Measurements from ENCODE around the gene LACC1. TPM values are rescaled to one million over a fixed set of nuclear protein-coding genes. Genes with fewer than 3 reads are reported as not detected.

LACC1 gene
- total RNA-seq, 1 experiment from 2014 or later, result 3.7 TPM

- Histone ChIP-seq H3K14ac (ENCODE audit: insufficient read depth, low read length) (no peak overlapping the region), H3K27me3 (ENCODE audit: insufficient read depth, low read length) (peaks cover 3% of the 10 kb centered on the region; the same call in 1 of the 2 replicates), H3K79me2 (ENCODE audit: insufficient read depth, low read length) (no peaks in the 10 kb centered on the region), H4K5ac (ENCODE audit: insufficient read length, low read depth, low read length) (no peak overlapping the region), H4K91ac (ENCODE audit: insufficient read length, low read depth, low read length) (no peak overlapping the region), H3K56ac (ENCODE audit: insufficient read length, low read depth, low read length) (no peak overlapping the region), H3K4me2 (ENCODE audit: insufficient read depth, insufficient read length, low read length) (no peak overlapping the region), H2BK5ac (ENCODE audit: insufficient read length, low read length) (no peak overlapping the region), H4K8ac (replicated peaks; ENCODE audit: insufficient read length, low read depth, low read length) (no peak overlapping the region), H3K4ac (ENCODE audit: low read depth, low read length) (no peak overlapping the region), H3K4me1 (ENCODE audit: insufficient read depth, low read length) (no peaks in the 10 kb centered on the region; the same call in 1 of the 2 replicates), H2AK5ac (ENCODE audit: insufficient read length, low read length) (no peak overlapping the region), H2AFZ (ENCODE audit: low read length) (no peak overlapping the region), H3K9ac (ENCODE audit: extremely low read depth, insufficient read length, low read length) (no peak overlapping the region), H2BK12ac (ENCODE audit: insufficient read length, low read depth, low read length) (no peak overlapping the region), H3K27ac (ENCODE audit: insufficient read length, low read depth, low read length) (no peak overlapping the region), H3K23ac (ENCODE audit: insufficient read length, low read depth, low read length) (no peak overlapping the region), H2BK20ac (ENCODE audit: low read depth, low read length, poor library complexity, severe bottlenecking) (no peak overlapping the region), H2BK120ac (ENCODE audit: low read depth, low read length, poor library complexity, severe bottlenecking) (no peak overlapping the region), H4K20me1 (ENCODE audit: control insufficient read depth, insufficient read depth, insufficient read length) (no peaks in the 10 kb centered on the region), H3K9me3 (ENCODE audit: control insufficient read depth, low read depth, low read length) (no peaks in the 10 kb centered on the region), H3K23me2 (ENCODE audit: insufficient read length, low read depth, low read length, poor library complexity, severe bottlenecking) (peaks cover 12% of the 10 kb centered on the region), H3K79me1 (ENCODE audit: insufficient read depth, low read depth, low read length, poor library complexity, severe bottlenecking) (no peaks in the 10 kb centered on the region), H3K18ac (ENCODE audit: insufficient read length, low read depth, low read length) (no peak overlapping the region), H3T11ph (ENCODE audit: low read length) (no peak overlapping the region), H2BK15ac (ENCODE audit: low read depth, low read length) (no peak overlapping the region)
- DNase-seq, result no peak
- no CpG with 5 or more reads among the region's 3 CpGs for WGBS (ENCODE audit: extremely low coverage, insufficient read length, low lambda C conversion rate)
- H3K4me3 Mint-ChIP-seq, result no peak overlapping the region
- H3K9me3 Mint-ChIP-seq, result peaks cover 0 to 3% of the 10 kb centered on the region in 2 experiments; a peak in 1 of 5 replicates
- no peak for TF ChIP-seq CTCF (conservative IDR thresholded peaks at IDR 0.05)
- H3K27ac Mint-ChIP-seq, result no peak overlapping the region
- peaks cover 15 to 22% of the 10 kb centered on the region in 2 experiments for H3K4me1 Mint-ChIP-seq
- peaks cover 0 to 12% (median 0%) of the 10 kb centered on the region in 3 experiments; a peak in 2 of 7 replicates for H3K36me3 Mint-ChIP-seq (ENCODE audit: insufficient read depth in 1 of 3, low read depth in 3 of 3)
- H3K27me3 Mint-ChIP-seq (ENCODE audit: low read depth), result peaks cover 14% of the 10 kb centered on the region
Measured at GRCh38 chr13:43883631-43884030, 3.9 kb downstream of the LACC1 start.

All from H9 (cell line).